ENCODE results near the gene RAVER1. TPM values are rescaled to one million over a fixed set of nuclear protein-coding genes. Genes with fewer than 3 reads are reported as not detected.

Gene RAVER1
- total and polyA plus RNA-seq, 9 of the 15 experiments (the other 6 are each of a cell fraction or from before 2014, with no cell fraction given), result 0.06 to 113 (median 7.0) TPM

- TF ChIP-seq CHD4 (IDR thresholded peaks at IDR 0.05; ENCODE audit: insufficient read depth, insufficient replicate concordance, low read depth, low read length, poor library complexity, severe bottlenecking) (peak; percentile 82), ZNF175 (CRISPR knock-in tag; IDR thresholded peaks at IDR 0.05; ENCODE audit: low read depth) (no peak), FOS (IDR thresholded peaks at IDR 0.05; ENCODE audit: extremely low read depth, insufficient read length) (no peak), ARID2 (IDR thresholded peaks at IDR 0.05) (peak; percentile 97), ZNF395 (CRISPR knock-in tag; IDR thresholded peaks at IDR 0.05) (no peak), ZNF586 (CRISPR knock-in tag; conservative IDR thresholded peaks at IDR 0.05) (no peak), PKNOX1 (IDR thresholded peaks at IDR 0.05) (no peak), HMG20B (CRISPR knock-in tag; IDR thresholded peaks at IDR 0.05) (no peak), ATF3 (IDR thresholded peaks at IDR 0.05) (no peak), ATF3 (CRISPR knock-in tag; conservative IDR thresholded peaks at IDR 0.05) (0 out of 2 replicates have a peak, but pooled peaks have one; percentile 8), NFRKB (IDR thresholded peaks at IDR 0.05; ENCODE audit: low read depth) (0 out of 2 replicates have a peak, but pooled peaks have one; percentile 34), E2F6 (IDR thresholded peaks at IDR 0.05; ENCODE audit: borderline replicate concordance in 1 of 2, extremely low read depth in 1 of 2, insufficient read depth in 1 of 2, insufficient read length in 1 of 2, low read depth in 1 of 2, low read length in 1 of 2, poor library complexity in 1 of 2, severe bottlenecking in 1 of 2) (peak in 1 of 2 experiments; percentile 43), STAT5B (CRISPR knock-in tag; IDR thresholded peaks at IDR 0.05) (no peak), PHB2 (IDR thresholded peaks at IDR 0.05; ENCODE audit: low read depth) (no peak)
- TF ChIP-seq, protein P1, sequence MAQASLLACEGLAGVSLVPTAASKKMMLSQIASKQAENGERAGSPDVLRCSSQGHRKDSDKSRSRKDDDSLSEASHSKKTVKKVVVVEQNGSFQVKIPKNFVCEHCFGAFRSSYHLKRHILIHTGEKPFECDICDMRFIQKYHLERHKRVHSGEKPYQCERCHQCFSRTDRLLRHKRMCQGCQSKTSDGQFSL (CRISPR knock-in tag; IDR thresholded peaks at IDR 0.05), result 0 out of 2 replicates have a peak, but pooled peaks have one; percentile 33
- TF ChIP-seq, protein P1 (tag; IDR thresholded peaks at IDR 0.05), result no peak
- TF ChIP-seq, protein P2, sequence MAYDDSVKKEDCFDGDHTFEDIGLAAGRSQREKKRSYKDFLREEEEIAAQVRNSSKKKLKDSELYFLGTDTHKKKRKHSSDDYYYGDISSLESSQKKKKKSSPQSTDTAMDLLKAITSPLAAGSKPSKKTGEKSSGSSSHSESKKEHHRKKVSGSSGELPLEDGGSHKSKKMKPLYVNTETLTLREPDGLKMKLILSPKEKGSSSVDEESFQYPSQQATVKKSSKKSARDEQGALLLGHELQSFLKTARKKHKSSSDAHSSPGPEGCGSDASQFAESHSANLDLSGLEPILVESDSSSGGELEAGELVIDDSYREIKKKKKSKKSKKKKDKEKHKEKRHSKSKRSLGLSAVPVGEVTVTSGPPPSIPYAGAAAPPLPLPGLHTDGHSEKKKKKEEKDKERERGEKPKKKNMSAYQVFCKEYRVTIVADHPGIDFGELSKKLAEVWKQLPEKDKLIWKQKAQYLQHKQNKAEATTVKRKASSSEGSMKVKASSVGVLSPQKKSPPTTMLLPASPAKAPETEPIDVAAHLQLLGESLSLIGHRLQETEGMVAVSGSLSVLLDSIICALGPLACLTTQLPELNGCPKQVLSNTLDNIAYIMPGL (CRISPR knock-in tag; IDR thresholded peaks at IDR 0.05), result 0 out of 2 replicates have a peak, but pooled peaks have one; percentile 40
These were observed 63.8 kb downstream of the RAVER1 start (continued) for GRCh38 chr19:10269333-10270179.

Measured in K562 (cell line).